Measurements from ENCODE around the gene GRM3. TPM values are rescaled to one million over a fixed set of nuclear protein-coding genes. Genes with fewer than 3 reads are reported as not detected.

The GRM3 gene
- total and polyA plus RNA-seq, 2 donors (not counting 3 experiments of a cell fraction or from before 2014, with no cell fraction given): not detected

DNA sequence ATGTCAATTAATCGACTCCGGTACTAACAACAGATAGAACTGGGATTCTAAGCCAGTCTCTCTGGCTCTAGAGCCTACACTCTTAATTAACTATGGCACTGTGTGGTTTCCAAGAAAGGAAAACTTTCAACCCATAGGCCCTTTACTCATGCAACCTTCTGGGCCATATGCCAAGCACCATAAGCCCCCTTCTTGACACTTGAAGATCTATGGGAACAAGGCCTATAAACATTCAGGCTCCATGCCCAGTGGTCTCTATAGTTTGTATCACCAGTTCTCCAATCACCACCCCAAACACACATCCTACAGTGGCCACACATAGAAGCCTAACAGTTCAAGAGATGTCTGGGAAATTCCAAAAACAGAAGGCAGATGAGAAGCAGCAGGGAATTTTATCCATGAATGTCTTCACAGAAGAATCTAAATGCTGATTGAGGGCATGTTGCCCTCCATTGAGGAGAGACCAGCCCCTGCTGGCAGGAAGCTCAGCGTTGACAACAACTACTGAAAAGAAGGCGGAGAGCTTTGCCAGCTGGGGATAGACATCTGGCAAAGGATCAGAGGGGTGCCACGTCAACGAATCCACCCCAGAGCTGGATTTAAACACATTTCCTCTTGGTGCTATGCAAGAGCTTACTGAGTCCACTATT, 64.4 kb downstream of the GRM3 start:
- no peak for TF ChIP-seq POLR2A (IDR thresholded peaks at IDR 0.05; ENCODE audit: low read depth, low read length)
- no peak for TF ChIP-seq EZH2 (IDR thresholded peaks at IDR 0.05; ENCODE audit: borderline replicate concordance, low read depth, low read length, severe bottlenecking)
- TF ChIP-seq FOS (IDR thresholded peaks at IDR 0.05; ENCODE audit: borderline replicate concordance, insufficient read depth, low read length): no peak
- TF ChIP-seq GATA2 (IDR thresholded peaks at IDR 0.05; ENCODE audit: insufficient read depth, insufficient read length, low read depth, low read length): no peak
- TF ChIP-seq MYC (IDR thresholded peaks at IDR 0.05; ENCODE audit: low read depth, low read length): no peak
- TF ChIP-seq, protein P1, sequence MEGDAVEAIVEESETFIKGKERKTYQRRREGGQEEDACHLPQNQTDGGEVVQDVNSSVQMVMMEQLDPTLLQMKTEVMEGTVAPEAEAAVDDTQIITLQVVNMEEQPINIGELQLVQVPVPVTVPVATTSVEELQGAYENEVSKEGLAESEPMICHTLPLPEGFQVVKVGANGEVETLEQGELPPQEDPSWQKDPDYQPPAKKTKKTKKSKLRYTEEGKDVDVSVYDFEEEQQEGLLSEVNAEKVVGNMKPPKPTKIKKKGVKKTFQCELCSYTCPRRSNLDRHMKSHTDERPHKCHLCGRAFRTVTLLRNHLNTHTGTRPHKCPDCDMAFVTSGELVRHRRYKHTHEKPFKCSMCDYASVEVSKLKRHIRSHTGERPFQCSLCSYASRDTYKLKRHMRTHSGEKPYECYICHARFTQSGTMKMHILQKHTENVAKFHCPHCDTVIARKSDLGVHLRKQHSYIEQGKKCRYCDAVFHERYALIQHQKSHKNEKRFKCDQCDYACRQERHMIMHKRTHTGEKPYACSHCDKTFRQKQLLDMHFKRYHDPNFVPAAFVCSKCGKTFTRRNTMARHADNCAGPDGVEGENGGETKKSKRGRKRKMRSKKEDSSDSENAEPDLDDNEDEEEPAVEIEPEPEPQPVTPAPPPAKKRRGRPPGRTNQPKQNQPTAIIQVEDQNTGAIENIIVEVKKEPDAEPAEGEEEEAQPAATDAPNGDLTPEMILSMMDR (IDR thresholded peaks at IDR 0.05; ENCODE audit: extremely low read depth in 1 of 2, insufficient read depth in 1 of 2, low read depth in 1 of 2, low read length in 2 of 2): no peak
- TF ChIP-seq POLR2AphosphoS5 (IDR thresholded peaks at IDR 0.05; ENCODE audit: insufficient read depth, low read depth, low read length): no peak
- no peak for TF ChIP-seq JUN (IDR thresholded peaks at IDR 0.05; ENCODE audit: borderline replicate concordance, insufficient read depth, insufficient read length, low read depth)
- TF ChIP-seq MAX (IDR thresholded peaks at IDR 0.05; ENCODE audit: insufficient read depth, insufficient read length): no peak
- Histone ChIP-seq H3K36me3 (ENCODE audit: control insufficient read depth in 2 of 2, extremely low read depth in 1 of 2, insufficient read depth in 2 of 2, low read length in 2 of 2) (no peaks in the 10 kb centered on the region), H3K4me2 (ENCODE audit: insufficient read depth, low read length) (no peak overlapping the region), H3K9ac (replicated peaks; ENCODE audit: extremely low read depth, insufficient read depth, low read length) (no peak overlapping the region), H2AFZ (ENCODE audit: low read depth, low read length) (no peak overlapping the region), H3K9me3 (replicated peaks; ENCODE audit: control insufficient read depth, insufficient read depth, low read length) (no peaks in the 10 kb centered on the region), H3K4me1 (ENCODE audit: control insufficient read depth, extremely low read depth, insufficient read depth, low read length) (no peaks in the 10 kb centered on the region), H4K20me1 (replicated peaks; ENCODE audit: control insufficient read depth, extremely low read depth, insufficient read depth, low read length) (no peaks in the 10 kb centered on the region), H3K79me2 (ENCODE audit: control insufficient read depth, insufficient read depth, low read length) (no peaks in the 10 kb centered on the region), H3K27ac (ENCODE audit: insufficient read depth, low read depth, low read length) (no peak overlapping the region), H3K27me3 (ENCODE audit: control insufficient read depth in 2 of 2, insufficient read depth in 2 of 2, low read length in 2 of 2) (no peaks in the 10 kb centered on the region), H3K9me1 (replicated peaks; ENCODE audit: control insufficient read depth, extremely low read depth, insufficient read depth, low read length) (no peaks in the 10 kb centered on the region), H3K4me3 (replicated peaks in 1 of 3; ENCODE audit: insufficient read depth in 1 of 3, low read depth in 1 of 3, low read length in 3 of 3) (no peak overlapping the region)
- ChIA-PET CTCF (no interaction called here), POLR2A (no interaction called here)
- no TSS peak for BruUV-seq (replicated peaks)
- FAIRE-seq: no peak
- dilution Hi-C loops (cut with MboI; ENCODE audit: extremely low pct_ligation_motif_present, low sequenced_read_pairs): no loop called here
- no peak for DNase-seq (ENCODE audit: low read depth, low spot score)
- intact Hi-C loops (cut with micrococcal nuclease): no loop called here
